Pancreas (tissue), 10 donors: ENCODE measurements around the gene CFAP119. TPM values are rescaled to one million over a fixed set of nuclear protein-coding genes. Genes with fewer than 3 reads are reported as not detected.

Experiments
- ATAC-seq, 4 donors: fragments of 200-7000 bp; cut with Tn5 transposase; one replicate each; pipeline versions ENCODE4 v1.8.0 to v1.9.1; 2020; ENCODE audit warnings: mild to moderate bottlenecking in 4 of 4, moderate library complexity in 4 of 4
- DNase-seq, 6 donors: peaks; one replicate each; pipeline ENCODE4 v3.0.0-alpha.2; 2020
- FAIRE-seq: peaks from 2 replicates; lab custom pipeline; 2012; peaks lifted over from hg19 to GRCh38; lab: Jason Lieb, UNC
- H3K27ac ChIP-seq, 4 donors: fragments of 200-600 bp; sonication (generic); 1 replicate in 3 of 4; 2 replicates in 1 of 4; pipeline versions ENCODE4 v1.5.0 to v1.8.0; 2020
- H3K27me3 ChIP-seq, 4 donors: fragments of 200-600 bp; one replicate each; pipeline ENCODE4 v1.8.0; 2021
- H3K36me3 ChIP-seq, 3 donors: fragments of 200-600 bp; sonication (generic) in 1 of 3; one replicate each; pipeline versions ENCODE4 v1.5.0 to v1.8.0; 2020 to 2021
- H3K4me1 ChIP-seq, 3 donors: fragments of 200-600 bp; one replicate each; pipeline ENCODE4 v1.8.0; 2021
- H3K4me3 ChIP-seq, 4 donors: fragments of 200-600 bp; sonication (generic) in 2 of 4; one replicate each; pipeline versions ENCODE4 v1.5.0 to v1.8.0; 2020 to 2021
- H3K9me3 ChIP-seq, 4 donors: fragments of 200-600 bp; one replicate each; pipeline ENCODE4 v1.8.0; 2021
- CTCF ChIP-seq, 4 donors: fragments of 200-600 bp; sonication (generic) in 3 of 4; IDR thresholded peaks; one replicate each; pipeline versions ENCODE4 v1.5.0 to v1.8.0; 2021; ENCODE audit warnings: antibody characterized with exemption in 4 of 4
- WGBS, 2 donors: extraction: QIAGEN DNeasy Blood & Tissue Kit; methylation state at CpG; one replicate each; pipeline ENCODE4 v1.1.7; 2013; 5-methylcytosine and 5-hydroxymethylcytosine counted together
- intact Hi-C, 3 donors: fragments of 100-400 bp; cut with DNase I; formaldehyde crosslinking; loops; one replicate each; pipeline versions ENCODE4 v1.11.1 to v1.14.2; 2022
- polyA plus RNA-seq, 2 donors: library from polyadenylated mRNA; stranded (reverse); fragments of 200-250 nt; gene quantifications; one replicate each; pipeline ENCODE4 v1.2.3, GENCODE V29; 2013
- total RNA-seq, 6 donors: library from RNA; stranded (reverse); fragmentation: NEBNext Ultra II Directional in 4 of 6; extraction: Animal tissue kit (Norgen Biotek cat#: 25700) in 4 of 6; gene quantifications; one replicate each; pipeline versions ENCODE4 v1.2.1 to v1.2.4, GENCODE V29; 2021 to 2023
- donor health status: healthy with polysubstance abuse.
- donor health status: DM: no; HTN: no; CAD: no; lungs with moderate emphysema.
- donor health status: DM: no; HTN: no; CAD: no.
- donor health status: control.
- donor health status: control.
- donor health status: Bipolar disorder and iron deficiency.
- donor health status: DM: yes; HTN: yes; CAD: no.
- donor health status: DM: no; HTN: no; CAD: no.
- donor health status: DM: no; HTN: no; CAD: no.
- donor health status: DM: yes; HTN: yes; CAD: no.

CFAP119 gene
- total and polyA plus RNA-seq, 8 donors = 1.7 to 32.1 (median 3.4) TPM

GRCh38 chr16:30762991-30763725 lies 1.3 kb upstream of the CFAP119 start:
- no peak for TF ChIP-seq CTCF (IDR thresholded peaks at IDR 0.05)
- FAIRE-seq (no peak), DNase-seq (peak in 1 of 6 donors; percentile 37), ATAC-seq (no peak)
- WGBS, 2 donors = 45 to 50% methylated on average over 15 of the region's 15 CpGs
- H3K36me3 ChIP-seq = peaks cover 17 to 42% (median 35%) of the 10 kb centered on the region in 3 donors
- H3K27ac ChIP-seq = peak overlapping the region in 1 of 4 donors; percentile 79
- peak overlapping the region in 3 of 4 donors; percentile 67 to 91 (median 89) for H3K4me3 ChIP-seq
- no peaks in the 10 kb centered on the region for H3K9me3 ChIP-seq
- peaks cover 7 to 18% (median 13%) of the 10 kb centered on the region in 3 donors for H3K4me1 ChIP-seq
- no peaks in the 10 kb centered on the region for H3K27me3 ChIP-seq
- intact Hi-C loops = loop anchor here in 1 of 3 donors (10.0 kb wide), 1 partner anchor 112 kb away; no protein-coding TSS in a partner anchor

- ATAC-seq = peak; percentile 21 to 43 (median 38)
- intact Hi-C loops = loop anchor here in 1 of 3 donors (10.0 kb wide), 1 partner anchor 113 kb away; no protein-coding TSS in a partner anchor
- peaks cover 14 to 29% (median 26%) of the 10 kb centered on the region in 3 donors for H3K36me3 ChIP-seq
- H3K4me1 ChIP-seq = peaks cover 7 to 18% (median 13%) of the 10 kb centered on the region in 3 donors
- peak in 2 of 6 donors; percentile 64 to 65 for DNase-seq
- TF ChIP-seq CTCF (IDR thresholded peaks at IDR 0.05) = no peak
- peak overlapping the region; percentile 67 to 91 (median 84) for H3K4me3 ChIP-seq
- peak overlapping the region in 3 of 4 donors; percentile 23 to 75 (median 44) for H3K27ac ChIP-seq
- 0% methylated on average over 64 of the region's 64 CpGs for WGBS, 2 donors
- FAIRE-seq = no peak
- no peaks in the 10 kb centered on the region for H3K9me3 ChIP-seq
- H3K27me3 ChIP-seq = no peaks in the 10 kb centered on the region
Measured at GRCh38 chr16:30761427-30761927, 385 bp downstream of the CFAP119 start.

- ATAC-seq = peak in 1 of 4 donors; percentile 6
- no peak for TF ChIP-seq CTCF (IDR thresholded peaks at IDR 0.05)
- Histone ChIP-seq H3K9me3 (no peaks in the 10 kb centered on the region), H3K4me3 (peak overlapping the region; percentile 67 to 91 (median 84)), H3K27ac (peak overlapping the region in 1 of 4 donors; percentile 23), H3K36me3 (peaks cover 9 to 23% (median 20%) of the 10 kb centered on the region in 3 donors), H3K27me3 (no peaks in the 10 kb centered on the region), H3K4me1 (peaks cover 7 to 18% (median 13%) of the 10 kb centered on the region in 3 donors)
- 23 to 24% methylated on average over 26 of the region's 26 CpGs for WGBS, 2 donors
- DNase-seq = peak in 3 of 6 donors; percentile 17 to 39 (median 34)
- no peak for FAIRE-seq
- intact Hi-C loops = loop anchor here in 1 of 3 donors (10.0 kb wide), 1 partner anchor 114 kb away; no protein-coding TSS in a partner anchor
Measured at GRCh38 chr16:30760577-30761426, 1.1 kb downstream of the CFAP119 start.

GRCh38 chr16:30760001-30760559 lies 1.8 kb downstream of the CFAP119 start:
- peaks cover 7 to 16% (median 13%) of the 10 kb centered on the region in 3 donors for H3K36me3 ChIP-seq
- no peak for TF ChIP-seq CTCF (IDR thresholded peaks at IDR 0.05)
- DNase-seq (peak in 2 of 6 donors; percentile 35 to 36), FAIRE-seq (no peak), ATAC-seq (no peak)
- 87 to 94% methylated on average over 7 of the region's 7 CpGs for WGBS, 2 donors
- H3K27ac ChIP-seq = no peak overlapping the region
- H3K4me3 ChIP-seq = no peak overlapping the region
- H3K9me3 ChIP-seq = no peaks in the 10 kb centered on the region
- H3K4me1 ChIP-seq = peaks cover 7 to 18% (median 13%) of the 10 kb centered on the region in 3 donors
- H3K27me3 ChIP-seq = no peaks in the 10 kb centered on the region
- intact Hi-C loops = loop anchor here in 1 of 3 donors (10.0 kb wide), 1 partner anchor 115 kb away; no protein-coding TSS in a partner anchor
